ENCODE measurements around the gene FMN2.

Gene FMN2

DNA sequence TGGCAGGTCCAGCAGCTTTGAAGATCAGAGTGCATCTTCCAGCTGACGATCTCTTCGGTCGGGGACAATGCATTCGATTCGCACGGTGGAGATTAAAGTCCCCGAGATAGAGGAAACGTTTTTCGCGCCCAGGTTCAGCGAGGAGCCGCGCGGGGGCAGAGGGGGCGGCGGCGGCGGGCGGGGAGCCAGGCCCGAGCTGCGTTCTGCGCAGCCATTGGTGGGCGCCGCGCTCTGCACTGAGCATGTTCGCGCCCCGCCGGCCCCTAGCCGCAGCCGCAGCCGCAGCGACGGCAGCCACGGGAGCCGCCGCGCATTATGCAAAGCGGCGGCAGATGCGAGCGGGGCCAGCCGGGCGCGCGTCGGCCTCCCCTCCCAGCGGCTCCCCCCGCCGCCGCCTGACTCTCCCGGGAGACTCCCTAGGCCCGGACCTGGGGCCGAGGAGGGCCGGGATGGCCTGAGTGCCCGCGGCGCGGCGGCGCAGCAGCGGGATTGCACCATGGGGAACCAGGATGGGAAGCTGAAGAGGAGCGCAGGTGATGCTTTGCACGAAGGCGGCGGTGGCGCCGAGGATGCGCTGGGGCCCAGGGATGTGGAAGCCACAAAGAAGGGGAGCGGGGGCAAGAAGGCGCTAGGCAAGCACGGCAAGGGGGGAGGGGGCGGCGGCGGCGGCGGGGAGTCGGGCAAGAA lies at the start of gene FMN2:
Gene FMN2 (plus strand): TSS at position 270 of the 687 bp plus-strand sequence. CDS start 227 bp downstream, at position 497.
- Histone ChIP-seq H3K9ac (ENCODE audit: low read length) (peak within 1 kb of the TSS; percentile 29), H3K27ac (ENCODE audit: low read depth, low read length) (no peak within 1 kb of the TSS), H3K9me3 (ENCODE audit: control insufficient read depth, insufficient read depth, low read depth, low read length) (no peaks in the 10 kb centered on the region), H3K36me3 (ENCODE audit: control insufficient read depth, insufficient read depth, low read length) (no peaks in the 10 kb centered on the region), H3K4me1 (ENCODE audit: control insufficient read depth, insufficient read depth, low read length) (peaks cover 7% of the 10 kb centered on the region; the same call in 1 of the 2 replicates), H3K4me3 (ENCODE audit: low read depth, low read length) (peak within 1 kb of the TSS; percentile 59), H3K27me3 (ENCODE audit: control insufficient read depth, insufficient read depth, low read length) (peaks cover 52% of the 10 kb centered on the region)

DNA sequence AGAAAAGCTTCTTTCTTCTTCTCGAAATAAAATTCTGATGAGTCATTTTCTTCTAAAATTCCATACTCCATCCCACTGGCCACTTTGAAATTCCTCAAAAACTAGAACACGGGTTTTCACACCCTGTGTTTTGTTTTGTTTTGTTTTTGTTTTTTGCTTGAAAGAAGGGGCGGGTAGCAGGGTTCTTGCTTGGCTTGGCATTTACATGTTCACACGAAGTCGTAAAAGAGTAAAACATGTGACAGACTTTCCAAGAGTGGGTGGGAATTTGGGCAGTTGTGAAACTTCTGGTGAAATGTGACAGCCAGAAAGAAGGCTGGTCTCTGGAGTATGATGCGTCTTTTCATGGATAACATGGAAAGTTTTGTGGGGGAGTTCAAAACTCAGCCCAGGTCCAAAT lies 47.1 kb upstream of the FMN2 start:
- no peaks in the 10 kb centered on the region for H3K9me3 ChIP-seq (ENCODE audit: control insufficient read depth, insufficient read depth, low read depth, low read length)
- no peaks in the 10 kb centered on the region for H3K4me1 ChIP-seq (ENCODE audit: control insufficient read depth, insufficient read depth, low read length)
- H3K36me3 ChIP-seq (ENCODE audit: control insufficient read depth, insufficient read depth, low read length): no peaks in the 10 kb centered on the region
- H3K9ac ChIP-seq (ENCODE audit: low read length): no peak overlapping the region
- H3K27ac ChIP-seq (ENCODE audit: low read depth, low read length): no peak overlapping the region
- H3K4me3 ChIP-seq (ENCODE audit: low read depth, low read length): no peak overlapping the region
- no peaks in the 10 kb centered on the region for H3K27me3 ChIP-seq (ENCODE audit: control insufficient read depth, insufficient read depth, low read length)

DNA sequence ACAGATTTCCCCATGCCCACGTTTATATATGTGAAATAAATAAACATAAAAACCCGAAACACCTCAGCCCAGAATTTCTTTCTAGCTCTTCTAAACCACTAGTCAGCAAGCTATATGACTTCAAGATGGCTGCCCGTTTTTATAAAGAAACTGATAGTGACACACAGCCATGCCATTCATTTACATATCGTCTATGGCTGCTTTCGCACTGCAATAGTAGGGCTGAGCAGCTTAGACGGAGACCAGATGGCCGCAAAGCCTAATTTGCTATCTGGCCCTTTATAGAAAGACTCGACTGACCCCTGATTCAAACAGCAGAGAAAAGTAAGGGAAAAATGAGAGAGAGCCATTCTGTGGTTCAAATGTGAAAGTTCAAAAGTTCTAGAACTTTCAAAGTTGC lies 45.7 kb upstream of the FMN2 start:
- H3K36me3 ChIP-seq (ENCODE audit: control insufficient read depth, insufficient read depth, low read length): no peaks in the 10 kb centered on the region
- H3K9me3 ChIP-seq (ENCODE audit: control insufficient read depth, insufficient read depth, low read depth, low read length): no peaks in the 10 kb centered on the region
- H3K27ac ChIP-seq (ENCODE audit: low read depth, low read length): no peak overlapping the region
- no peak overlapping the region for H3K9ac ChIP-seq (ENCODE audit: low read length)
- no peak overlapping the region for H3K4me3 ChIP-seq (ENCODE audit: low read depth, low read length)
- no peaks in the 10 kb centered on the region for H3K4me1 ChIP-seq (ENCODE audit: control insufficient read depth, insufficient read depth, low read length)
- H3K27me3 ChIP-seq (ENCODE audit: control insufficient read depth, insufficient read depth, low read length): no peaks in the 10 kb centered on the region

DNA sequence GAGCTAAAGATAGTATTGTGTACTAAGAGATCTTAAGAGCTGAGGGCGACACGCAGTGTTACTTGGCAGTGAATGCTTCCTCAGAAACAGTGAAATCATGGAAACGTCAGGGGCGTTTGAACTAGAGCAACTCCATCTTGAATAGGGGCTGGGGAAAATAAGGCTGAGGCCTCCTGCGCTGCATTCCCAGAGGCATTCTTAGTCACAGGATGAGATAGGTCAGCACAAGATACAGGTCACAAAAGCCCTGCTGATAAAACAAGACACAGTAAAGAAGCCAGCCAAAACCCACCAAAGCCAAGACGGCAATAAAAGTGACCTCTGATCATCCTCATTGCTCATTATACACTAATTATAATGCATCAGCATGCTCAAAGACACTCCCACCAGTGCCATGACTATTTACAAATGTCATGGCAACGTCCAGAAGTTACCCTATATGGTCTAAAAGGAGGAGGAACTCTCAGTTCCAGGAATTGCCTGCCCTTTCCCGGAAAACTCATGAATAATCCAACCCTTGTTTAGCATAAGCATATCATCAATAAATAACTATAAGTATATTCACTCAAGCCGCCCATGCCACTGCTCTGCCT lies 37.5 kb upstream of the FMN2 start:
- no peak overlapping the region for H3K9ac ChIP-seq (ENCODE audit: low read length)
- no peaks in the 10 kb centered on the region for H3K36me3 ChIP-seq (ENCODE audit: control insufficient read depth, insufficient read depth, low read length)
- H3K4me3 ChIP-seq (ENCODE audit: low read depth, low read length): no peak overlapping the region

DNA sequence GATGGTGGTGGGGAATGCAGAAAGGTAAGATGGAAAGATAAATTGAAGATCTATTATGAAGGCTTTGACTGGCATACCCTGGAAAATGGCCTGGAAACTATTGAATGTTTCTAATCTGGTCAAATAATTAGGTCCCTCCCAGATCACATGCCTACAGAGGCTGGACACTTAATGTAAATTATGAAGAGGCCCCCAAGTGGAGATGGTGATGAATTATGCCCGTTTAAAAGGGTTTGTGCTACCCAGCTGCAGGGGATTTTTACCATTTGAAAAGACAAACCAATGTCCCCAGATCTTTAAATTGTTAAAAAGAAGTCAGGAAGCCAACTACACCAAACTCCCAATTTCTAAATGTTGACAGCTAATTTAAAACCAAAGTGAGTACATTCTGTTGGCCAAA lies 35.7 kb upstream of the FMN2 start:
- Histone ChIP-seq H3K27ac (ENCODE audit: low read depth, low read length) (no peak overlapping the region), H3K4me3 (ENCODE audit: low read depth, low read length) (no peak overlapping the region), H3K27me3 (ENCODE audit: control insufficient read depth, insufficient read depth, low read length) (no peaks in the 10 kb centered on the region), H3K4me1 (ENCODE audit: control insufficient read depth, insufficient read depth, low read length) (peaks cover 11% of the 10 kb centered on the region), H3K36me3 (ENCODE audit: control insufficient read depth, insufficient read depth, low read length) (no peaks in the 10 kb centered on the region), H3K9ac (ENCODE audit: low read length) (no peak overlapping the region), H3K9me3 (ENCODE audit: control insufficient read depth, insufficient read depth, low read depth, low read length) (no peaks in the 10 kb centered on the region)

More for the DNA sequence above, 37.5 kb upstream of the FMN2 start:
- peaks cover 11% of the 10 kb centered on the region for H3K4me1 ChIP-seq (ENCODE audit: control insufficient read depth, insufficient read depth, low read length)
- no peaks in the 10 kb centered on the region for H3K9me3 ChIP-seq (ENCODE audit: control insufficient read depth, insufficient read depth, low read depth, low read length)
- H3K27ac ChIP-seq (ENCODE audit: low read depth, low read length): no peak overlapping the region
- no peaks in the 10 kb centered on the region for H3K27me3 ChIP-seq (ENCODE audit: control insufficient read depth, insufficient read depth, low read length)

DNA sequence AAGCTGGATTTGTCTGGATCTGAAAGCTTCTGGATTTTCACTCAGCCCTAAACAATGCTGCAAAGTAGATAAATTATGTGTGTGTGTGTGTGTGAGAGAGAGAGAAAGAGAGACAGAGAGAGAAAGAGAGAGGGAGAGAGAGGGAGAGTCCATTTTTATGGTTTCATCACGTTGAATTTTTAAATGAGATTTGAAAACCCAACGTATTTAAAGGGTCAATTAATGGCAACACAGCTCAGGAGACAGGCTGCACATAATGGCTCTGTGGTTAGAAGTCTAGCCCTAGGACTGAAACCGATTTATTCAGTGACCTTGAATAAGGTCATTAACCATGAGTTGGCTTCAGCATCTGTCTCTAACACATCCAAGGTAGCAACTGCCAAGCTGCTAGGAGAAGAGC lies 35.3 kb upstream of the FMN2 start:
- H3K4me3 ChIP-seq (ENCODE audit: low read depth, low read length): no peak overlapping the region
- H3K9me3 ChIP-seq (ENCODE audit: control insufficient read depth, insufficient read depth, low read depth, low read length): no peaks in the 10 kb centered on the region
- H3K27ac ChIP-seq (ENCODE audit: low read depth, low read length): no peak overlapping the region
- H3K9ac ChIP-seq (ENCODE audit: low read length): no peak overlapping the region
- peaks cover 11% of the 10 kb centered on the region for H3K4me1 ChIP-seq (ENCODE audit: control insufficient read depth, insufficient read depth, low read length)
- H3K36me3 ChIP-seq (ENCODE audit: control insufficient read depth, insufficient read depth, low read length): no peaks in the 10 kb centered on the region
- H3K27me3 ChIP-seq (ENCODE audit: control insufficient read depth, insufficient read depth, low read length): no peaks in the 10 kb centered on the region

DNA sequence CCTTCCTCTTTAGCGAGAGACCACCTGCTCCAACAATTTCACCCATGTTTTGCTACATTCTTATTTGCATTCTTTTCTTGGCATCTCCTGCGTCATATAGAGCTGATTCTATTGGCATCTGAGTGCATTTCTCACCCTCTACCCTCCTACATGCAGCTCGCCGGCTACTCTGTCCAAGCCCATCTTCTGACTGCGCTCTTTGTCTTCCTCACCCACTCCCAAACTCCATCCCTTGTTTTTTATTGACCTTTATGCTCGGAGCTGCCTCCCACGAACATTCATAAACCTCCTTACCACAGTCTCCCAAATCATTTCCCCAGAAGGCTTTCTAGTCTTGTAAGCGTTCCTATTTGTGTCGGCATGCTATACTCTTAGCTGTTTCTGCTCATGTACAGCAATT lies 33.6 kb upstream of the FMN2 start:
- H3K4me1 ChIP-seq (ENCODE audit: control insufficient read depth, insufficient read depth, low read length): peaks cover 11% of the 10 kb centered on the region
- no peak overlapping the region for H3K27ac ChIP-seq (ENCODE audit: low read depth, low read length)
- no peaks in the 10 kb centered on the region for H3K36me3 ChIP-seq (ENCODE audit: control insufficient read depth, insufficient read depth, low read length)
- H3K9me3 ChIP-seq (ENCODE audit: control insufficient read depth, insufficient read depth, low read depth, low read length): no peaks in the 10 kb centered on the region
- H3K27me3 ChIP-seq (ENCODE audit: control insufficient read depth, insufficient read depth, low read length): no peaks in the 10 kb centered on the region
- H3K9ac ChIP-seq (ENCODE audit: low read length): no peak overlapping the region
- no peak overlapping the region for H3K4me3 ChIP-seq (ENCODE audit: low read depth, low read length)

DNA sequence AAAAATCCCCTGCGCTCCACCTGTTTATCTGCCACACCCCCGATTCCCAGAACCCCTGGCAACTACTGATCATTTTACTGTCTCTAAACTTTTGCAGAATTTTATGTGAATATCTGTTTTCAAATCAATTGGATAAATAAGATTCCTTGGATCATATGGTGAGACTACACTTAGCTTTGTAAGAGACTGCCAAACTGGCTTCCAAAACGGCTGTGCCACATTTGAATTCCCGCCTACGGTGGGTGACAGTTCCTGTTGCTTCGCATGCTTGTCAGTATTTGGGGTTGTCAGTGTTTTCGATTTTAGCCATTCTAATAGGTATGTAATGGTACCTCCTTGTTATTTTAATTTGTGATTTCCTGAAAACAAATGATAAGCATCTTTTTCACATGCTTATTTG lies 22.7 kb upstream of the FMN2 start:
- Histone ChIP-seq H3K4me3 (ENCODE audit: low read depth, low read length) (no peak overlapping the region), H3K27ac (ENCODE audit: low read depth, low read length) (no peak overlapping the region), H3K9ac (ENCODE audit: low read length) (no peak overlapping the region), H3K27me3 (ENCODE audit: control insufficient read depth, insufficient read depth, low read length) (no peaks in the 10 kb centered on the region), H3K4me1 (ENCODE audit: control insufficient read depth, insufficient read depth, low read length) (peaks cover 19% of the 10 kb centered on the region), H3K36me3 (ENCODE audit: control insufficient read depth, insufficient read depth, low read length) (no peaks in the 10 kb centered on the region), H3K9me3 (ENCODE audit: control insufficient read depth, insufficient read depth, low read depth, low read length) (no peaks in the 10 kb centered on the region)

DNA sequence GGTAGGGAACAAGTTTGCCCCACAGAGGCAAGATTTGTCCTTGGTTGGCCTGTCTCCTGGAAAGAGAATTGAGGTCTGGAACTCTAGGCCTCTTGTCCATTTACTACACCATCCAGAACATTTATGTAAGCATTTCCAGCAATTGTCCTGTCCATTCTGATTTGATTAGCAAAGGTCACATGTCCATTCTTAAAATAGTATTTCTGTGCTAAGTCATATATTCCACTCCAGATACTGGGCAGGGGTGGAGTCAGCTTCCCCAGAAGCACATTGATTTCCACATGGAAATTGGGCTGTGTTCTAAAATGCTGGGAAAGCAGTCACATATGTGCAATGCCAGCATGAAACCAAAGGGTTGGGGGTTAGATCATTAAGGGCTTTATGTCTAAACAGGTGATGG lies 21.5 kb upstream of the FMN2 start:
- H3K9ac ChIP-seq (ENCODE audit: low read length): no peak overlapping the region
- peaks cover 19% of the 10 kb centered on the region for H3K4me1 ChIP-seq (ENCODE audit: control insufficient read depth, insufficient read depth, low read length)
- no peaks in the 10 kb centered on the region for H3K36me3 ChIP-seq (ENCODE audit: control insufficient read depth, insufficient read depth, low read length)
- H3K27ac ChIP-seq (ENCODE audit: low read depth, low read length): no peak overlapping the region
- H3K27me3 ChIP-seq (ENCODE audit: control insufficient read depth, insufficient read depth, low read length): no peaks in the 10 kb centered on the region
- no peak overlapping the region for H3K4me3 ChIP-seq (ENCODE audit: low read depth, low read length)
- H3K9me3 ChIP-seq (ENCODE audit: control insufficient read depth, insufficient read depth, low read depth, low read length): no peaks in the 10 kb centered on the region

DNA sequence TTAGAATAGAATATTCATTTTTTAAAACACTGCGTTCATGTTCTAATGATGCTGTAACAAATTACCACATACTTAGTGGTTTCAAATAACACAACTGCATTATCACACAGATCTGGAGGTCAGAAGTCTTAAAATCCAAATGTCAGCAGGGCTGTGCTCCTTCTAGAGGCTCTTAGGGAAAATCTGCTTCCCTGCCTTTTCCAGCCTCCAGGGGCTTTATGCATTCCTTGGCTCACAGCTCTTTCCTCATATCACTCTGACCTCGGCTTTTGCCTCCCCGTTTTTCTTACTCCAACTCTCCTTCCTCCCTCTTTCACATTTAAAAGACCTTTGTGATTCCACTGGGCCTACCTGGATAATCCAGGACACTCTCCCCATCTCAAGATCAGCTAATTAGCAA lies 18.6 kb upstream of the FMN2 start:
- H3K36me3 ChIP-seq (ENCODE audit: control insufficient read depth, insufficient read depth, low read length): no peaks in the 10 kb centered on the region
- peaks cover 19% of the 10 kb centered on the region for H3K4me1 ChIP-seq (ENCODE audit: control insufficient read depth, insufficient read depth, low read length)
- no peaks in the 10 kb centered on the region for H3K27me3 ChIP-seq (ENCODE audit: control insufficient read depth, insufficient read depth, low read length)
- H3K4me3 ChIP-seq (ENCODE audit: low read depth, low read length): no peak overlapping the region
- H3K9me3 ChIP-seq (ENCODE audit: control insufficient read depth, insufficient read depth, low read depth, low read length): no peaks in the 10 kb centered on the region
- H3K9ac ChIP-seq (ENCODE audit: low read length): no peak overlapping the region
- H3K27ac ChIP-seq (ENCODE audit: low read depth, low read length): no peak overlapping the region

DNA sequence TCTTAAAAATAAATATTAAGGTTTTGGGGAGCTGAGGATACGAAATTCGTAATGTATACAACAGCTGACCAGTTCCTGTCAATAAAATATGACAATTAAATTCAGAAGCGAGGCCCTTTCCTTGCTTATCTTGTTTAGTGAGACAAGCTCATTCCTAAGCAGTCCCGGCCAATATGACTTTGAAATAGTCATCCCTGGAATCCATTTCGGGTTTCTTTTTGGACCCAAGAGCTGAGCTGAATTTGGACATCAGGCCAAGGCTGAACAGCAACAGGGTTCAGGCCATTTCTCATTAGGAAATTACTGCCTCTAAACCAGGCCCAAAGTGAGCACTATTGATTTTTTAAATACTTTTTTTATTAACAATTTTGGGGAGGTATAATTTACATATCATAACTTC lies 17.3 kb upstream of the FMN2 start:
- peaks cover 8% of the 10 kb centered on the region; the same call in 1 of the 2 replicates for H3K9me3 ChIP-seq (ENCODE audit: control insufficient read depth, insufficient read depth, low read depth, low read length)
- H3K4me3 ChIP-seq (ENCODE audit: low read depth, low read length): no peak overlapping the region
- H3K36me3 ChIP-seq (ENCODE audit: control insufficient read depth, insufficient read depth, low read length): no peaks in the 10 kb centered on the region
- no peak overlapping the region for H3K9ac ChIP-seq (ENCODE audit: low read length)
- peaks cover 19% of the 10 kb centered on the region for H3K4me1 ChIP-seq (ENCODE audit: control insufficient read depth, insufficient read depth, low read length)
- no peaks in the 10 kb centered on the region for H3K27me3 ChIP-seq (ENCODE audit: control insufficient read depth, insufficient read depth, low read length)
- no peak overlapping the region for H3K27ac ChIP-seq (ENCODE audit: low read depth, low read length)
